ENCODE data around the gene PURA. TPM values are rescaled to one million over a fixed set of nuclear protein-coding genes. Genes with fewer than 3 reads are reported as not detected.
A peak's percentile ranks its signal among the peaks of the same experiment; 100 is the strongest.

PURA gene
- total RNA-seq, 1 donor from 2014 or later = 9.2 TPM

GRCh38 chr5:140109759-140110645 lies 3.9 kb upstream of the PURA start:
- Histone ChIP-seq H3K4me2 (ENCODE audit: low read length) (peak overlapping the region; percentile 91), H4K20me1 (ENCODE audit: insufficient read depth, low read length) (peaks cover 52% of the 10 kb centered on the region), H3K9ac (ENCODE audit: low read length) (no peak overlapping the region), H3K36me3 (ENCODE audit: insufficient read depth, low read length) (no peaks in the 10 kb centered on the region), H2AFZ (ENCODE audit: low read depth, low read length) (no peak overlapping the region), H3K9me3 (ENCODE audit: insufficient read depth, low read depth, low read length) (no peaks in the 10 kb centered on the region), H3K4me3 (ENCODE audit: insufficient read depth, low read depth, low read length) (no peak overlapping the region), H3K4me1 (ENCODE audit: insufficient read depth, low read length) (peaks cover 36% of the 10 kb centered on the region), H3K79me2 (ENCODE audit: insufficient read depth, low read length) (peaks cover 44% of the 10 kb centered on the region), H3K27ac (ENCODE audit: low read depth, low read length) (no peak overlapping the region), H3K27me3 (ENCODE audit: insufficient read depth, low read length) (peaks cover 49% of the 10 kb centered on the region)
- FAIRE-seq (no peak), DNase-seq (ENCODE audit: low read depth) (no peak)
- peaks cover 42% of the 10 kb centered on the region for H3K27me3 Mint-ChIP-seq (ENCODE audit: low read depth, unreplicated experiment)
- no peaks in the 10 kb centered on the region for H3K9me3 Mint-ChIP-seq (ENCODE audit: unreplicated experiment)
- TF ChIP-seq EZH2 (IDR thresholded peaks at IDR 0.05; ENCODE audit: insufficient read depth, low read length) (peak; percentile 16), CTCF (IDR thresholded peaks at IDR 0.05; ENCODE audit: insufficient read depth, low read depth, low read length) (no peak)
- H3K36me3 Mint-ChIP-seq (ENCODE audit: low read depth, unreplicated experiment) = no peaks in the 10 kb centered on the region
- H3K4me1 Mint-ChIP-seq (ENCODE audit: low read depth, unreplicated experiment) = peaks cover 24% of the 10 kb centered on the region
- peak overlapping the region; percentile 95 for H3K4me3 Mint-ChIP-seq (ENCODE audit: unreplicated experiment)
- no peak overlapping the region for H3K27ac Mint-ChIP-seq (ENCODE audit: unreplicated experiment)

DNA sequence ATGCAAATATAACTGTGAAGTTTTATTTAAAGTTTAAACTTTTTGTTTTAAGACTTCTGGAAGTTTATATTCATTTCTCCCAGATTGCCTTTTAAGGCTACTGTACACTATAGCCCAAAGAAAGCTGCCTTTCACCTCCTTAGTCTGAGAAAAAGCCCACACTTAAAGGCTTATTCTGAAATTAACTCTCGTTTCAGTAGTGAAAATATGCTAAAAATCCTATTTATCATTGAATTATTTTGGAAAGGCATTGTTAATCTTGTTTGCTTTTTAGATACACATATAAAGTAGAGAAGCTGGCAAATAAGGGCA lies 3.3 kb upstream of the PURA start:
- Mint-ChIP-seq H3K27ac (ENCODE audit: unreplicated experiment) (no peak overlapping the region), H3K4me3 (ENCODE audit: unreplicated experiment) (no peak overlapping the region), H3K27me3 (ENCODE audit: low read depth, unreplicated experiment) (peaks cover 36% of the 10 kb centered on the region), H3K36me3 (ENCODE audit: low read depth, unreplicated experiment) (no peaks in the 10 kb centered on the region), H3K9me3 (ENCODE audit: unreplicated experiment) (no peaks in the 10 kb centered on the region), H3K4me1 (ENCODE audit: low read depth, unreplicated experiment) (peaks cover 24% of the 10 kb centered on the region)
- peaks cover 43% of the 10 kb centered on the region for H3K27me3 ChIP-seq (ENCODE audit: insufficient read depth, low read length)
- peaks cover 56% of the 10 kb centered on the region for H4K20me1 ChIP-seq (ENCODE audit: insufficient read depth, low read length)
- H3K36me3 ChIP-seq (ENCODE audit: insufficient read depth, low read length) = no peaks in the 10 kb centered on the region
- H3K79me2 ChIP-seq (ENCODE audit: insufficient read depth, low read length) = peaks cover 50% of the 10 kb centered on the region
- DNase-seq (ENCODE audit: low read depth) = no peak
- no peaks in the 10 kb centered on the region for H3K9me3 ChIP-seq (ENCODE audit: insufficient read depth, low read depth, low read length)
- no peak for FAIRE-seq
- no peak overlapping the region for H3K4me2 ChIP-seq (ENCODE audit: low read length)
- no peak overlapping the region for H3K4me3 ChIP-seq (ENCODE audit: insufficient read depth, low read depth, low read length)
- H3K9ac ChIP-seq (ENCODE audit: low read length) = no peak overlapping the region
- peaks cover 39% of the 10 kb centered on the region for H3K4me1 ChIP-seq (ENCODE audit: insufficient read depth, low read length)
- TF ChIP-seq CTCF (IDR thresholded peaks at IDR 0.05; ENCODE audit: insufficient read depth, low read depth, low read length) = no peak
- no peak overlapping the region for H3K27ac ChIP-seq (ENCODE audit: low read depth, low read length)
- H2AFZ ChIP-seq (ENCODE audit: low read depth, low read length) = no peak overlapping the region
